Prostate gland (tissue), 2 donors: ENCODE measurements around the gene ETV5. TPM values are rescaled to one million over a fixed set of nuclear protein-coding genes. Genes with fewer than 3 reads are reported as not detected.

Source experiments
- DNase-seq: peaks from one replicate; pipeline ENCODE4 v3.0.0-alpha.2; 2019; ENCODE audit warnings: low spot score
- H3K27ac ChIP-seq, 2 donors: fragments of 200-600 bp; sonication (generic); 2 replicates each; pipeline ENCODE4 v1.5.1; 2017 to 2019
- H3K27me3 ChIP-seq: fragments of 200-600 bp; sonication (generic); replicated peaks from 2 replicates; pipeline ENCODE4 v1.5.1; 2019; ENCODE audit not compliant: insufficient read depth
- H3K36me3 ChIP-seq, 2 donors: fragments of 200-600 bp; sonication (generic); 1 replicate in 1 of 2; 2 replicates in 1 of 2; pipeline versions ENCODE4 v1.5.1 to v1.8.1; 2017 to 2019
- H3K4me1 ChIP-seq: fragments of 200-600 bp; sonication (generic); replicated peaks from 2 replicates; pipeline ENCODE4 v1.5.1; 2019
- H3K4me3 ChIP-seq, 2 donors: fragments of 200-600 bp; sonication (generic); 2 replicates each; pipeline ENCODE4 v1.5.1; 2017 to 2019
- H3K9me3 ChIP-seq: fragments of 200-600 bp; sonication (generic); 2 replicates; pipeline ENCODE4 v1.5.1; 2017
- CTCF ChIP-seq, 4 experiments: fragments of 200-600 bp in 2 of 4; fragments of 450-650 bp in 2 of 4; sonication (generic) in 2 of 4; IDR thresholded peaks; 1 replicate in 3 of 4; 2 replicates in 1 of 4; pipeline ENCODE4 v1.5.1; 2016 to 2019; ENCODE audit warnings: antibody characterized with exemption in 4 of 4, mild to moderate bottlenecking in 2 of 4, moderate library complexity in 2 of 4
- POLR2A ChIP-seq: fragments of 450-650 bp; IDR thresholded peaks from one replicate; pipeline ENCODE4 v1.6.1; 2016; ENCODE audit warnings: antibody characterized with exemption, mild to moderate bottlenecking
- POLR2AphosphoS5 ChIP-seq: sonication (generic); formaldehyde crosslinking; IDR thresholded peaks from one replicate; pipeline ENCODE4 v1.6.1; 2017; ENCODE audit warnings: antibody characterized with exemption
- WGBS: methylation state at CpG from one replicate; pipeline ENCODE4 v1.1.5; 2018; 5-methylcytosine and 5-hydroxymethylcytosine counted together
- intact Hi-C: fragments of 100-400 bp; cut with DNase I; formaldehyde crosslinking; loops from one replicate; pipeline ENCODE4 v1.14.2; 2022
- total RNA-seq, 2 donors: library from RNA; depleted of rRNA; stranded (reverse); fragments of >200 nt; gene quantifications; one replicate each; pipeline ENCODE4 v1.1.0, GENCODE V29; 2016

The ETV5 gene
- total RNA-seq: 10 to 100 TPM; 16.5 to 17.6 TPM

- Histone ChIP-seq H3K4me3 (peak within 1 kb of the TSS; percentile 46 to 58), H3K36me3 (no peaks in the 10 kb centered on the region), H3K27me3 (no peaks in the 10 kb centered on the region), H3K27ac (peak within 1 kb of the TSS; percentile 72 to 82), H3K9me3 (no peaks in the 10 kb centered on the region), H3K4me1 (no peaks in the 10 kb centered on the region)
- TF ChIP-seq CTCF (IDR thresholded peaks at IDR 0.05) (peak in 1 of 4 experiments; percentile 8), POLR2AphosphoS5 (peak; percentile 92), POLR2A (peak; percentile 64)
- peak; percentile 99 for DNase-seq
- intact Hi-C loops: loop anchor here (5.0 kb wide), 2 partner anchors 108 to 172 kb away; partner anchors contain the start of gene TRA2B
- 0% methylated on average over 46 of the region's 63 CpGs for WGBS
These were observed at the start of gene ETV5 for GRCh38 chr3:186108941-186109865. TSS of gene ETV5 (minus strand) at chr3:186109089. CDS start at chr3:186105868, 3,221 bp downstream.

- intact Hi-C loops: no loop called here
- no peak for TF ChIP-seq CTCF (IDR thresholded peaks at IDR 0.05)
- TF ChIP-seq POLR2A: no peak
- TF ChIP-seq POLR2AphosphoS5: no peak
- Histone ChIP-seq H3K4me1 (no peaks in the 10 kb centered on the region), H3K4me3 (no peak overlapping the region), H3K27ac (no peak overlapping the region), H3K36me3 (no peaks in the 10 kb centered on the region), H3K9me3 (no peaks in the 10 kb centered on the region), H3K27me3 (no peaks in the 10 kb centered on the region)
- DNase-seq: no peak
- 78% methylated on average over 2 of the region's 2 CpGs for WGBS
These were observed 45.8 kb upstream of the ETV5 start for GRCh38 chr3:186154641-186155040.

GRCh38 chr3:186152889-186153292, 44.0 kb upstream of the ETV5 start:
- WGBS: 76% methylated on average over 9 of the region's 9 CpGs
- H3K36me3 ChIP-seq: no peaks in the 10 kb centered on the region

GRCh38 chr3:186152361-186152798, 43.5 kb upstream of the ETV5 start:
- no peak overlapping the region for H3K27ac ChIP-seq
- no peaks in the 10 kb centered on the region for H3K4me1 ChIP-seq
- H3K36me3 ChIP-seq: no peaks in the 10 kb centered on the region
- no peak for DNase-seq
- intact Hi-C loops: no loop called here
- H3K9me3 ChIP-seq: no peaks in the 10 kb centered on the region
- WGBS: 84% methylated on average over 8 of the region's 8 CpGs
- no peaks in the 10 kb centered on the region for H3K27me3 ChIP-seq
- no peak for TF ChIP-seq POLR2AphosphoS5
- TF ChIP-seq CTCF (IDR thresholded peaks at IDR 0.05): no peak
- TF ChIP-seq POLR2A: no peak
- H3K4me3 ChIP-seq: no peak overlapping the region

More at GRCh38 chr3:186152889-186153292, 44.0 kb upstream of the ETV5 start:
- Histone ChIP-seq H3K27me3 (no peaks in the 10 kb centered on the region), H3K4me1 (no peaks in the 10 kb centered on the region), H3K4me3 (no peak overlapping the region), H3K27ac (no peak overlapping the region), H3K9me3 (no peaks in the 10 kb centered on the region)
- intact Hi-C loops: no loop called here
- TF ChIP-seq POLR2AphosphoS5: no peak
- no peak for TF ChIP-seq POLR2A
- TF ChIP-seq CTCF (IDR thresholded peaks at IDR 0.05): no peak
- no peak for DNase-seq
